HG02763 (cell line): ENCODE data around the gene PRDM8.
"Not testable (repeated sequence)": the region's sequence is repeated elsewhere in the genome, so short reads cannot be mapped to it uniquely, and the experiment has no call there.

Experiments
- ATAC-seq: cut with Tn5 transposase; IDR thresholded peaks from one replicate; pipeline ENCODE4 v1.9.1; 2021; ENCODE audit warnings: mild to moderate bottlenecking, moderate library complexity; ENCODE audit not compliant: unreplicated experiment

The PRDM8 gene

GRCh38 chr4:80225595-80225994 is 28.3 kb downstream of the PRDM8 start:
- ATAC-seq: no peak

GRCh38 chr4:80226094-80226493 is 28.8 kb downstream of the PRDM8 start:
- no peak for ATAC-seq

GRCh38 chr4:80228460-80228859 is 31.2 kb downstream of the PRDM8 start:
- no peak for ATAC-seq

- ATAC-seq: no peak
Measured at GRCh38 chr4:80229128-80229527, 31.8 kb downstream of the PRDM8 start.

GRCh38 chr4:80229590-80229989 is 32.3 kb downstream of the PRDM8 start:
- ATAC-seq: peak; percentile 69

- ATAC-seq: no peak
Measured at GRCh38 chr4:80231180-80231579, 33.9 kb downstream of the PRDM8 start.

- ATAC-seq: no peak
Measured at GRCh38 chr4:80232707-80233370, 35.5 kb downstream of the PRDM8 start.

- no peak for ATAC-seq
Measured at GRCh38 chr4:80233390-80233789, 36.1 kb downstream of the PRDM8 start.

GRCh38 chr4:80235451-80235850 is 38.1 kb downstream of the PRDM8 start:
- ATAC-seq: no peak

- no peak for ATAC-seq
Measured at GRCh38 chr4:80237992-80238391, 40.7 kb downstream of the PRDM8 start.

GRCh38 chr4:80239480-80240150 is 42.3 kb downstream of the PRDM8 start:
- ATAC-seq: no peak

- ATAC-seq: no peak
Measured at GRCh38 chr4:80240976-80241375, 43.7 kb downstream of the PRDM8 start.

- no peak for ATAC-seq
Measured at GRCh38 chr4:80243274-80244018, 46.1 kb downstream of the PRDM8 start.

- ATAC-seq: not testable (repeated sequence)
Measured at GRCh38 chr4:80247484-80247883, 50.2 kb downstream of the PRDM8 start.

GRCh38 chr4:80249144-80249543 is 51.8 kb downstream of the PRDM8 start:
- ATAC-seq: no peak

GRCh38 chr4:80252427-80252826 is 55.1 kb downstream of the PRDM8 start:
- ATAC-seq: no peak

- no peak for ATAC-seq
Measured at GRCh38 chr4:80252953-80253352, 55.6 kb downstream of the PRDM8 start.

- no peak for ATAC-seq
Measured at GRCh38 chr4:80253510-80253909, 56.2 kb downstream of the PRDM8 start.
